Lower leg skin (tissue), 4 donors: ENCODE data around the gene POLR2L. TPM values are rescaled to one million over a fixed set of nuclear protein-coding genes. Genes with fewer than 3 reads are reported as not detected.

ENCODE experiments used
- DNase-seq, 2 donors: peaks; one replicate each; pipeline ENCODE4 v3.0.0-alpha.2; 2019; ENCODE audit warnings: low spot score in 2 of 2
- H3K4me3 ChIP-seq: fragments of 200-600 bp; sonication (generic); 2 replicates; pipeline ENCODE4 v1.5.1; 2017; ENCODE audit warnings: mild to moderate bottlenecking, low read depth; ENCODE audit not compliant: poor library complexity, severe bottlenecking
- POLR2A ChIP-seq, 2 donors: fragments of 450-650 bp; IDR thresholded peaks; one replicate each; pipeline ENCODE4 v1.6.1; 2016 to 2017; ENCODE audit warnings: antibody characterized with exemption in 2 of 2, mild to moderate bottlenecking in 1 of 2, moderate library complexity in 1 of 2
- WGBS, 2 donors: methylation state at CpG; one replicate each; pipeline ENCODE4 v1.1.5; 2018; 5-methylcytosine and 5-hydroxymethylcytosine counted together
- intact Hi-C: fragments of 100-400 bp; cut with DNase I; formaldehyde crosslinking; loops from one replicate; pipeline ENCODE4 v1.15.0; 2023; ENCODE audit warnings: low total_unique reads
- total RNA-seq, 4 donors: library from RNA; depleted of rRNA; stranded (reverse); fragments of >200 nt; gene quantifications; one replicate each; pipeline ENCODE4 v1.1.0, GENCODE V29; 2016
- TF ChIP-seq, protein P1 (sequence below), 3 donors: fragments of 450-650 bp; IDR thresholded peaks; one replicate each; pipeline ENCODE4 v1.5.1; 2016; ENCODE audit warnings: antibody characterized with exemption in 3 of 3, mild to moderate bottlenecking in 3 of 3, moderate library complexity in 2 of 3

The POLR2L gene
- total RNA-seq, 4 donors from 2014 or later = 39.1 to 61.2 (median 51.4) TPM

DNA sequence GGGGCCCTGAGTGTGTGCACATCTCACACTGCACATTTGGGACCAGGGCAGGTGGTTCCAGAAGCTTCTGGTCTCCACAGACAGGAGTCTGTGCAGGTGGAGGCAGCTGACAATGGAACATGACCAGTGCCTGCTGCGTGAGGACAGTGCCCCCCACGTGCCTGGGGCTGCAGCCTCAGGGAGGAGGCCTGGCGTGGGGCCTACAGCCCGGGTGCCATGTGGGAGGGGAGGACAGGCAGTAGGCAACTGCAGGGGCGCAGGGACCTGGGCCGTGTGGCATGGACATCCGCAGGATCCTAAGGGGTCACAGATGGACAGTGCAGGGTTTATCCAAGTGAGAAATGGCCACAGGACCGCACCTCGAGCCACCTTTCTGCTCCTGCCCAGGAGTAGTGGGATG, 29.1 kb upstream of the POLR2L start:
- DNase-seq = no peak
- 69 to 72% methylated on average over 8 to 9 of the region's 9 CpGs for WGBS, 2 donors
- no peak for TF ChIP-seq POLR2A (IDR thresholded peaks at IDR 0.05)
- TF ChIP-seq, protein P1, sequence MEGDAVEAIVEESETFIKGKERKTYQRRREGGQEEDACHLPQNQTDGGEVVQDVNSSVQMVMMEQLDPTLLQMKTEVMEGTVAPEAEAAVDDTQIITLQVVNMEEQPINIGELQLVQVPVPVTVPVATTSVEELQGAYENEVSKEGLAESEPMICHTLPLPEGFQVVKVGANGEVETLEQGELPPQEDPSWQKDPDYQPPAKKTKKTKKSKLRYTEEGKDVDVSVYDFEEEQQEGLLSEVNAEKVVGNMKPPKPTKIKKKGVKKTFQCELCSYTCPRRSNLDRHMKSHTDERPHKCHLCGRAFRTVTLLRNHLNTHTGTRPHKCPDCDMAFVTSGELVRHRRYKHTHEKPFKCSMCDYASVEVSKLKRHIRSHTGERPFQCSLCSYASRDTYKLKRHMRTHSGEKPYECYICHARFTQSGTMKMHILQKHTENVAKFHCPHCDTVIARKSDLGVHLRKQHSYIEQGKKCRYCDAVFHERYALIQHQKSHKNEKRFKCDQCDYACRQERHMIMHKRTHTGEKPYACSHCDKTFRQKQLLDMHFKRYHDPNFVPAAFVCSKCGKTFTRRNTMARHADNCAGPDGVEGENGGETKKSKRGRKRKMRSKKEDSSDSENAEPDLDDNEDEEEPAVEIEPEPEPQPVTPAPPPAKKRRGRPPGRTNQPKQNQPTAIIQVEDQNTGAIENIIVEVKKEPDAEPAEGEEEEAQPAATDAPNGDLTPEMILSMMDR (IDR thresholded peaks at IDR 0.05) = no peak
- intact Hi-C loops = no loop called here
- no peak overlapping the region for H3K4me3 ChIP-seq

DNA sequence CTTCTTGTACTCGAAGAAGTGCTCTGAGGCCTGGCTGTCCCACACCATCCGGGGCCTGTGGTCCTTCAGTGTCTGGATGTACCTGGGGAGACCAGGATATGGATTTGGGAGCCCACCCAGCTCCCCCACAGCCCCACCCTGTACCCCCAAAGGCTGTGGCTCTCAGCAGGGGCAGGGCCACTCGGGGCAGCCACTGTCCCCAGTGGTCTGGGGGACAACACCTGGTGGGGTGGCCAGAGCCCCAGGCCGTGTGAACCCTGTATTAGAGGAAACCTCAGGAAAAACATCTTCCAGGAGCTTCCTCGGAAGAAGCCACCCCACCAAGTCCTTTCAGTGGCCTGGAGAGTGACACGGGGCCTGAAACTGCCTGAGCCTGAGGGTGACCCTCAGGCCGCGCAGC, 28.1 kb upstream of the POLR2L start:
- WGBS, 2 donors = 83 to 91% methylated on average over 8 of the region's 8 CpGs
- DNase-seq = no peak

DNA sequence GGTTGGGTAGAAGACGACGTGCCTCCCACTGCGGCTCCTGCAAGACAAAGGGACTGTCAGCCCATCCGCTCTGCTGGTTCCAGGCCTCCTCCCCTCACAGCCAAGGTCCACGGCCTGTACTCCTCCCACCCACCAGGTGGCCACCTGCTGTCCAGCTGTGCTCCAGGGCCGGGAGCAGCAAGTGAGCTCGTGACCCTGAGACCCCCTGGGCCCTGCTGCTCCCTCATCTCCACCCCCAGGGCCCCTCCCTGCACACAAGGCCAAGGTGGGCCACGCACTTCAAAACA, 27.7 kb upstream of the POLR2L start:
- WGBS, 2 donors = 73 to 86% methylated on average over 8 of the region's 8 CpGs
- no peak for TF ChIP-seq POLR2A (IDR thresholded peaks at IDR 0.05)
- TF ChIP-seq, protein P1 (IDR thresholded peaks at IDR 0.05) = no peak

More for the DNA sequence above, 28.1 kb upstream of the POLR2L start:
- no peak overlapping the region for H3K4me3 ChIP-seq
- TF ChIP-seq, protein P1 (IDR thresholded peaks at IDR 0.05) = no peak
- no peak for TF ChIP-seq POLR2A (IDR thresholded peaks at IDR 0.05)
- intact Hi-C loops = no loop called here

DNA sequence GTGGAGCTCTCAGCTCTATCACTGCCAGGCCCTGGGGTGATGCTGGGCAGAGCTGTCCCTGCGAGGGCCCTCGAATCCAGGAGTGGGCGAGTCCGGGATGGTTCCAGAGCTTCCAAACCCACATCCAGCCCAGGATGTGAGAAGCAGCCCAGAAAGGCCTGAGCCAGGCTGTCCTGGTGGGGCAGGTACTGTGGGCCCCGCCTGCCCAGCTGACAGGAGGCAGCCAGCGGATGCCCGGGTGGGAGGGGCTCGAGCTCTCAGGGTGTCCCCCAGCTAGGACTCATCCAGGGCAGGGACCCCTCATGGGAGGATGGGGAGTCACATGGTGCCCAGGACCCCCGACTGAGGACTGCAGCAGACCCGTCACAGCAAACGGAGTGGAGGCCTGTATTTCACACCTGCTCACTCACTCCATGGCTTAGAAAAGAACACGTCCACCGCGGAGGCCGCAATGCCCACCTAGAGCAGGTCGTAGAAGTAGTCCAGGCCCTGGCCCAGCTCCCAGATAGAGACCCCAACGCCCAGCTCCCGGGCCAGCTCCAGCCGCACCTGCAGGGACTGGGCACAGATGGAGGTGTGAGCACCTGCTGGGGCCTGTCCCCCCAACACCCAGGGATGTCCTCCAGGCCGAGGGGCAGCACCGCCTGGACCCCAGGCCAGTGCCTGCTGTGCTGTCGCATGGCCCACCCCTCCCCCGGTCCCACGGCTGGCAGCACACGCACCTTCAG, 27.2 kb upstream of the POLR2L start:
- DNase-seq = no peak
- intact Hi-C loops = no loop called here
- TF ChIP-seq, protein P1 (IDR thresholded peaks at IDR 0.05) = no peak
- TF ChIP-seq POLR2A (IDR thresholded peaks at IDR 0.05) = no peak
- 81 to 84% methylated on average over 9 to 22 of the region's 25 CpGs for WGBS, 2 donors
- H3K4me3 ChIP-seq = no peak overlapping the region

More for the DNA sequence above, 27.7 kb upstream of the POLR2L start:
- H3K4me3 ChIP-seq = no peak overlapping the region
- DNase-seq = no peak
- intact Hi-C loops = no loop called here

DNA sequence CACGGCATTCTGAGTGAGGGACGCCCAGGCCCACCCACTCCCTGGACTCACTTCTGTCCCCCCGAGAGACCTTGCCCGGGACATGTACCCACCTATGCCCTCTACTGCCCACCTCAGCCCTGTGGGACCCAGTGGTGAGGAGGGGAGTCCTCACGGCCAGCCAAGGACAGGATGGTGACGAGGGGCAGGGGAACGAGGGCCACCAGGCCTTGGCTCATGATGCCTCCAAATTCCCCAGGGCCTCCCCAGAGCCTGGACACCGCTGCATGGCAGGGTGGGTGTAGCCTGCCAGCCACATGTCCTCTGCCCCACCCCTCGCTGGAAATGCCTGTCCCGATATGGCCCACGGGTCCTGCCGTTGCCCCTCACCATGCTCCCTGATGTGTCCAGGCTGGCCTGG, 26.5 kb upstream of the POLR2L start:
- WGBS, 2 donors = 76 to 83% methylated on average over 7 to 12 of the region's 12 CpGs
- TF ChIP-seq, protein P1 (IDR thresholded peaks at IDR 0.05) = no peak
- no peak for TF ChIP-seq POLR2A (IDR thresholded peaks at IDR 0.05)
- DNase-seq = no peak
- H3K4me3 ChIP-seq = no peak overlapping the region
- intact Hi-C loops = no loop called here

DNA sequence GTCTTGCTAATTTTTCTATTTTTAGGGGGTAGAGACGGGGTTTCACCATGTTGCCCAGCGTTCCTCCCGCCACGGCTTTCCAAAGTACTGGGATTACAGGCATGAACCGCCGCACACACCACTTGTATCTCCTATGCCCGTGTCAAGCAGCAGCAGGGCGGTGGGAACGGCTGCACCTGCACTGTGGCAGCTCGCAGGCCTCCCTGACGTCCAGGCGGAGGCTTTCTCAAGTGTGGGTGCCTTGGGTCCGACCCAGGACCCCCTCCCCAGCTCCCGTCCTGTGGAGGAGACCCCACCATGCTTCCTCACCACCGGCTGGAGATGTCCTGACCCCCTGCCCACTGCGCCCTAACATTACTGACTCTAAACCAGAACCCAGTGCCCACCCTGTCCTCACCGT, 26.1 kb upstream of the POLR2L start:
- 88 to 90% methylated on average over 17 of the region's 17 CpGs for WGBS, 2 donors
- H3K4me3 ChIP-seq = no peak overlapping the region
- no peak for TF ChIP-seq POLR2A (IDR thresholded peaks at IDR 0.05)
- TF ChIP-seq, protein P1 (IDR thresholded peaks at IDR 0.05) = no peak
- intact Hi-C loops = no loop called here
- DNase-seq = no peak
